Measurements from ENCODE around the gene FBXL13.

DNA sequence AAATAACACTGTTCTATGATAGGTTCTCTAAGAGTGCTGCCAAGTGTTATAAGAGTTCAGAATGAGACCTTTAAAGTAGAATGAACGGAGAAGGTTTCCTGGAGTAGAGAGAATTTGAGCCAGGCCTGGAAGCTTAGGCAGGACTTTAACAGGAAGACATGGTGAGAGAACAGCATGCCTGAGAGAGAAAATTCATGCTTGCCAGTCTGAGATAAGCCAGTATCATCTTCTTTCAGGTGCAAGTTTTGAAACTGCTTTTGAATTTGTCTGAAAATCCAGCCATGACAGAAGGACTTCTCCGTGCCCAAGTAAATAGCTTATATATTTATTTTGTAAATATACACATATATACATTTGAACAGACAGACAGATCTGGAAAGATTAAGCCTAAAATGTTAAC lies 22.4 kb upstream of the FBXL13 start:
- TF ChIP-seq, protein P1, sequence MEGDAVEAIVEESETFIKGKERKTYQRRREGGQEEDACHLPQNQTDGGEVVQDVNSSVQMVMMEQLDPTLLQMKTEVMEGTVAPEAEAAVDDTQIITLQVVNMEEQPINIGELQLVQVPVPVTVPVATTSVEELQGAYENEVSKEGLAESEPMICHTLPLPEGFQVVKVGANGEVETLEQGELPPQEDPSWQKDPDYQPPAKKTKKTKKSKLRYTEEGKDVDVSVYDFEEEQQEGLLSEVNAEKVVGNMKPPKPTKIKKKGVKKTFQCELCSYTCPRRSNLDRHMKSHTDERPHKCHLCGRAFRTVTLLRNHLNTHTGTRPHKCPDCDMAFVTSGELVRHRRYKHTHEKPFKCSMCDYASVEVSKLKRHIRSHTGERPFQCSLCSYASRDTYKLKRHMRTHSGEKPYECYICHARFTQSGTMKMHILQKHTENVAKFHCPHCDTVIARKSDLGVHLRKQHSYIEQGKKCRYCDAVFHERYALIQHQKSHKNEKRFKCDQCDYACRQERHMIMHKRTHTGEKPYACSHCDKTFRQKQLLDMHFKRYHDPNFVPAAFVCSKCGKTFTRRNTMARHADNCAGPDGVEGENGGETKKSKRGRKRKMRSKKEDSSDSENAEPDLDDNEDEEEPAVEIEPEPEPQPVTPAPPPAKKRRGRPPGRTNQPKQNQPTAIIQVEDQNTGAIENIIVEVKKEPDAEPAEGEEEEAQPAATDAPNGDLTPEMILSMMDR (IDR thresholded peaks at IDR 0.05; ENCODE audit: low read length), result no peak
- TF ChIP-seq EZH2 (IDR thresholded peaks at IDR 0.05; ENCODE audit: borderline replicate concordance, low read length), result no peak
